T-helper 1 cell treated with Interleukin-12 subunit alpha and Interleukin-12 subunit beta and Interleukin-4 antibody, amounts not matched to agents 30 μg/mL and 1 μg/mL, for 36 hours (primary cell): ENCODE measurements around the gene TOX3.

Experiments used
- H3K27ac Mint-ChIP-seq: one replicate; pipeline ENCODE4 v1.8.0; 2021; ENCODE audit warnings: mild to moderate bottlenecking, mixed read lengths
- H3K27me3 Mint-ChIP-seq: one replicate; pipeline ENCODE4 v1.8.0; 2021; ENCODE audit warnings: low read depth, mixed read lengths
- H3K36me3 Mint-ChIP-seq: one replicate; pipeline ENCODE4 v1.8.0; 2021; ENCODE audit warnings: low read depth, mixed read lengths
- H3K4me1 Mint-ChIP-seq: one replicate; pipeline ENCODE4 v1.8.0; 2021; ENCODE audit warnings: low read depth, mixed read lengths
- H3K4me3 Mint-ChIP-seq: one replicate; pipeline ENCODE4 v1.8.0; 2021; ENCODE audit warnings: mild to moderate bottlenecking, moderate library complexity, mixed read lengths
- H3K9me3 Mint-ChIP-seq: one replicate; pipeline ENCODE4 v1.8.0; 2021; ENCODE audit warnings: mixed read lengths

TOX3 gene

DNA sequence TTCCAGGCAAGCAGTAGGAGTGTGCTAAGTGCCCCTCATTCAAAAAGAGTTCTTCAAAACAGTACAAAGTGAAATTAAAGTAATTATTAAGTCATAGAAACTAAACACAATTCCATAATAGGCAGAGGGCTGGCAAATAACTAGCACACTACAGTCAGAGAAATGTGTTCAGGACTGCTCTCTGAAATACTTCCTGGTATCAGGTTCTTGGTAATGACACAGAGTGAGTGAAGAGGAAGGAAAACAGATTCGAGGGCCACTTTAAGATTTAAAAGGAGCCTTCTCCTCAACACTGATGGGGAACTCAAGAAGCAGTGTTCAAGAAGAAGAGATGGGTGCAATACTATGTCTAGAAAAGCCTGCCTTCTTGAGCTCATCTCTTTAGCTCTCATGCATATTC, 139.2 kb downstream of the TOX3 start:
- H3K36me3 Mint-ChIP-seq, result no peaks in the 10 kb centered on the region
- H3K27me3 Mint-ChIP-seq, result no peaks in the 10 kb centered on the region
- peaks cover 11% of the 10 kb centered on the region for H3K9me3 Mint-ChIP-seq
- no peak overlapping the region for H3K27ac Mint-ChIP-seq
- H3K4me1 Mint-ChIP-seq, result no peaks in the 10 kb centered on the region
- H3K4me3 Mint-ChIP-seq, result no peak overlapping the region

GRCh38 chr16:52405441-52405840, 141.5 kb downstream of the TOX3 start:
- Mint-ChIP-seq H3K27ac (no peak overlapping the region), H3K4me3 (no peak overlapping the region), H3K27me3 (no peaks in the 10 kb centered on the region), H3K4me1 (no peaks in the 10 kb centered on the region), H3K36me3 (no peaks in the 10 kb centered on the region), H3K9me3 (peaks cover 11% of the 10 kb centered on the region)

- H3K36me3 Mint-ChIP-seq, result no peaks in the 10 kb centered on the region
- H3K9me3 Mint-ChIP-seq, result peaks cover 11% of the 10 kb centered on the region
- H3K4me1 Mint-ChIP-seq, result no peaks in the 10 kb centered on the region
- H3K27me3 Mint-ChIP-seq, result no peaks in the 10 kb centered on the region
- no peak overlapping the region for H3K27ac Mint-ChIP-seq
- H3K4me3 Mint-ChIP-seq, result no peak overlapping the region
Measured at GRCh38 chr16:52404546-52404945, 142.4 kb downstream of the TOX3 start.

DNA sequence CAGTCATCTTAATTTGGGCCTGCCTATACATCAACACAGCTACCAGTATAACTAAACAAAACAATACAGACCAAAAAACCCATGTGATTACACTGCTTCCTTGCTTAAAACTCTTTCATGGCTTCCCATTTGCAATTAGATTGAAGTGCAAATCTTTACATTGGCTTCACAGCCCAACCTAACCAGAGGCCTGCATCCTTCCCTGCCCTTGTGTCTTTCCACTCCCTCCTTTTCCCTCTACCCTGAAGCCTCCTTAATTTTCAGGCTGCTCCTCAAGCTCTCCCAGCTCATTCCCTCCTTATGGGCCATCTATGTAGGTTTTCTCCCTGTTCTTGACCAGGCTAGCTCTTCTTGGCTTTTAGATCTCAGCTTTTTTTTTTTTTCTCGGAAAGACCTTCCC, 147.8 kb downstream of the TOX3 start:
- H3K9me3 Mint-ChIP-seq, result peaks cover 9% of the 10 kb centered on the region
- no peak overlapping the region for H3K4me3 Mint-ChIP-seq
- no peak overlapping the region for H3K27ac Mint-ChIP-seq
- no peaks in the 10 kb centered on the region for H3K4me1 Mint-ChIP-seq
- no peaks in the 10 kb centered on the region for H3K36me3 Mint-ChIP-seq
- no peaks in the 10 kb centered on the region for H3K27me3 Mint-ChIP-seq

DNA sequence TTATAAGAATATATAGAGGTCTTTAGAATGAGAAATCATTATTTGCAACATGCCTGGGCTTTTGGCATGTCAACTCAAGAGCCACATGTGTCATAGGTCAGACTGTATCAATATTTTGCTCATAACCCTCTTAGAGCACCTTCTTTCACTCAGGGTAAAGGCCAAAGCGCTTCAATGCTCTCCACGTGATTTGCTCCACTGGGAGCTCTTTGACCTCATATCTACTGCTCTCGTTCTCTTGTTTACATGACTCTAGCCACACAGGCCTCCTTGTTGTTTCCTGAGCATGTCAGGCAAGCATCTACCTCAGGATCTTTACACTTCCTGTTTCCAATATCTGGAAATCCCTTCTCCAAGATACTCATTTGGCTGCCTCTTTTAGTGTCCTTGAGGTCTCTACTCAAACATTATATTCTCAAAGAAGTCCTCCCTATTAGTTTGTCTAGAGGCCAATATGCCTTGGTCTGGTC, 148.4 kb downstream of the TOX3 start:
- Mint-ChIP-seq H3K27ac (no peak overlapping the region), H3K27me3 (no peaks in the 10 kb centered on the region), H3K9me3 (peaks cover 8% of the 10 kb centered on the region), H3K36me3 (no peaks in the 10 kb centered on the region), H3K4me1 (no peaks in the 10 kb centered on the region), H3K4me3 (no peak overlapping the region)

DNA sequence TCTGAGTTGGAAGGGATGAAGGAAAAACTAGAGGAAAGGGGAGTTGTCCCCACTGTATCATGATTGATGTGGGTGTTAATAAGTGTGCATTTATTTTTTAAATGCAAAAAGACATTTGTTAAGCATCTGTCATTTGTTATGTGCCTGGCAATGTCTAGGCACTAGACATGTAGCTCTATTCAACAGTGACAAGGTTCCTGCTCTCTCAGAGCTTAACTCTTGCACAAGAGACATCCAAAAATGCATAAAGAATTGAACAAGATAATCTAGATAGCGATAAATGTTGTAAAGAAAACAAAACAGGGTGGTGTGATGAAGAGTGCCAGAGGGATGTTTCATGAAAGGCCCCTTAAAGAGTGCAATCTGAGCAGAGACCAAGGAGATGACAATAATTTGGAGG, 148.9 kb downstream of the TOX3 start:
- H3K4me1 Mint-ChIP-seq, result no peaks in the 10 kb centered on the region
- H3K9me3 Mint-ChIP-seq, result peaks cover 4% of the 10 kb centered on the region
- no peaks in the 10 kb centered on the region for H3K36me3 Mint-ChIP-seq
- H3K27ac Mint-ChIP-seq, result no peak overlapping the region
- no peaks in the 10 kb centered on the region for H3K27me3 Mint-ChIP-seq
- H3K4me3 Mint-ChIP-seq, result no peak overlapping the region

DNA sequence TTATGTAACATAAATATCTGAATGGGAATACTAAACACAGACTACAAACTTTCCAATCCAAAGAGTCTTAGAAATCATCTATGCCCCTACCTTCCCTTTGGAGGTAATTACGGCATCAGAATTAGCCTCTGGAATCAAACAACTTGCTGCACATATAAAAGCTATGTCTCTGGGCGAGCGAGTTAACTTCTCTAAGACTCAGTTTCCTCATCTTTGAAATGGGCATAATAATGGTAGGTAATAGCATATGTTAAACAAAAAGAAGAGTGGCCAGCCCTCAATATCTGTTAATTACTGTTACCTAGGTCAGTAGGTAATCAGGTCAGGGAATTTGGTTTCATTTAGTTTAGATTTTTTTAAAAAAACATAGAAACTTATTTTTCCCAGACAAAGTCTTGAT, 153.5 kb downstream of the TOX3 start:
- H3K36me3 Mint-ChIP-seq, result no peaks in the 10 kb centered on the region
- no peaks in the 10 kb centered on the region for H3K4me1 Mint-ChIP-seq
- H3K9me3 Mint-ChIP-seq, result peaks cover 8% of the 10 kb centered on the region
- H3K27ac Mint-ChIP-seq, result no peak overlapping the region
- H3K4me3 Mint-ChIP-seq, result no peak overlapping the region
- no peaks in the 10 kb centered on the region for H3K27me3 Mint-ChIP-seq

DNA sequence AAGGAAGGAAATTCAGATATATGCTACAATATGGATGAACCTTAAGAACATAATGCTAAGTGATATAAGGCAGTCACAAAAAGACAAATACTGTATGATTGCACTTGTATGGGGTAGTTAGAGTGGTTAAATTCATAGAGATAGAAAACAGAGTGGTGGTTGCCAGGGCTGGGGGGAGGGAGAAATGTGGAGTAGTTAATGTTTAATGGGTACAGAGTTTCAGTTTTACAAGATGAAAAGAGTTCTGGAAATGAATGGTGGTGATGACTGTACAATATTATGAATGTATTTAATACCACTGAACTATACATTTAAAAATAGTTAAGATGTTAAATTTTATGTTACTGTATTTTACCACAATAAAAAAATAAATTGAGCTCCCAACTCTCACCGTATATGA, 157.9 kb downstream of the TOX3 start:
- Mint-ChIP-seq H3K36me3 (no peaks in the 10 kb centered on the region), H3K4me3 (no peak overlapping the region), H3K27ac (no peak overlapping the region), H3K9me3 (peaks cover 4% of the 10 kb centered on the region), H3K4me1 (no peaks in the 10 kb centered on the region), H3K27me3 (no peaks in the 10 kb centered on the region)
